HG02840 (cell line): ENCODE results near the gene BICDL2.
A peak's percentile ranks its signal among the peaks of the same experiment; 100 is the strongest.
"Not testable (repeated sequence)": the region's sequence is repeated elsewhere in the genome, so short reads cannot be mapped to it uniquely, and the experiment has no call there.

Experiments
- ATAC-seq: cut with Tn5 transposase; IDR thresholded peaks from one replicate; pipeline ENCODE4 v1.9.1; 2021; ENCODE audit warnings: mild to moderate bottlenecking, moderate library complexity, moderate number of reproducible peaks; ENCODE audit not compliant: unreplicated experiment, low FRiP score

Gene BICDL2

GRCh38 chr16:3065742-3066439 is 29.1 kb upstream of the BICDL2 start:
- no peak for ATAC-seq

GRCh38 chr16:3065069-3065741 is 28.5 kb upstream of the BICDL2 start, which contains the start of gene IL32:
Gene IL32 (plus strand): TSS chr16:3065640. CDS start chr16:3065812, 172 bp downstream.
- no peak for ATAC-seq

- ATAC-seq = no peak
These were observed 27.1 kb upstream of the BICDL2 start for GRCh38 chr16:3063625-3064386.

GRCh38 chr16:3062553-3062952 is 25.8 kb upstream of the BICDL2 start:
- no peak for ATAC-seq

- ATAC-seq = no peak
These were observed 23.8 kb upstream of the BICDL2 start for GRCh38 chr16:3060339-3061127.

- peak; percentile 8 for ATAC-seq
These were observed 23.0 kb upstream of the BICDL2 start for GRCh38 chr16:3059723-3060242.

- ATAC-seq = peak; percentile 79
These were observed 22.4 kb upstream of the BICDL2 start for GRCh38 chr16:3059041-3059722.

- peak; percentile 19 for ATAC-seq
These were observed 21.6 kb upstream of the BICDL2 start for GRCh38 chr16:3058139-3059030.

- no peak for ATAC-seq
These were observed 20.7 kb upstream of the BICDL2 start for GRCh38 chr16:3057181-3058138.

GRCh38 chr16:3056336-3057180 is 19.8 kb upstream of the BICDL2 start:
- no peak for ATAC-seq

GRCh38 chr16:3055734-3056115 is 19.0 kb upstream of the BICDL2 start:
- ATAC-seq = not testable (repeated sequence)

GRCh38 chr16:3054965-3055733 is 18.4 kb upstream of the BICDL2 start:
- no peak for ATAC-seq

- ATAC-seq = not testable (repeated sequence)
These were observed 16.6 kb upstream of the BICDL2 start for GRCh38 chr16:3053330-3053710.

GRCh38 chr16:3052571-3053329 is 16.0 kb upstream of the BICDL2 start:
- ATAC-seq = not testable (repeated sequence)

- no peak for ATAC-seq
These were observed 14.8 kb upstream of the BICDL2 start for GRCh38 chr16:3051494-3051893.
